ENCODE results near the gene KLHDC3.

KLHDC3 gene

GRCh38 chr6:43033496-43034189 is 19.6 kb downstream of the KLHDC3 start:
- DNase-seq (ENCODE audit: low read depth), result no peak
- TF ChIP-seq, protein P1, sequence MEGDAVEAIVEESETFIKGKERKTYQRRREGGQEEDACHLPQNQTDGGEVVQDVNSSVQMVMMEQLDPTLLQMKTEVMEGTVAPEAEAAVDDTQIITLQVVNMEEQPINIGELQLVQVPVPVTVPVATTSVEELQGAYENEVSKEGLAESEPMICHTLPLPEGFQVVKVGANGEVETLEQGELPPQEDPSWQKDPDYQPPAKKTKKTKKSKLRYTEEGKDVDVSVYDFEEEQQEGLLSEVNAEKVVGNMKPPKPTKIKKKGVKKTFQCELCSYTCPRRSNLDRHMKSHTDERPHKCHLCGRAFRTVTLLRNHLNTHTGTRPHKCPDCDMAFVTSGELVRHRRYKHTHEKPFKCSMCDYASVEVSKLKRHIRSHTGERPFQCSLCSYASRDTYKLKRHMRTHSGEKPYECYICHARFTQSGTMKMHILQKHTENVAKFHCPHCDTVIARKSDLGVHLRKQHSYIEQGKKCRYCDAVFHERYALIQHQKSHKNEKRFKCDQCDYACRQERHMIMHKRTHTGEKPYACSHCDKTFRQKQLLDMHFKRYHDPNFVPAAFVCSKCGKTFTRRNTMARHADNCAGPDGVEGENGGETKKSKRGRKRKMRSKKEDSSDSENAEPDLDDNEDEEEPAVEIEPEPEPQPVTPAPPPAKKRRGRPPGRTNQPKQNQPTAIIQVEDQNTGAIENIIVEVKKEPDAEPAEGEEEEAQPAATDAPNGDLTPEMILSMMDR (conservative IDR thresholded peaks at IDR 0.05; ENCODE audit: control insufficient read depth, insufficient read depth, low read depth, low read length), result no peak
- H3K4me3 ChIP-seq (ENCODE audit: control insufficient read depth, low read depth, low read length), result no peak overlapping the region

GRCh38 chr6:43034190-43034525 is 20.1 kb downstream of the KLHDC3 start:
- H3K4me3 ChIP-seq (ENCODE audit: control insufficient read depth, low read depth, low read length), result no peak overlapping the region
- TF ChIP-seq, protein P1 (conservative IDR thresholded peaks at IDR 0.05; ENCODE audit: control insufficient read depth, insufficient read depth, low read depth, low read length), result no peak
- DNase-seq (ENCODE audit: low read depth), result no peak

GRCh38 chr6:43035495-43036194 is 21.6 kb downstream of the KLHDC3 start:
- no peak overlapping the region for H3K4me3 ChIP-seq (ENCODE audit: control insufficient read depth, low read depth, low read length)
- TF ChIP-seq, protein P1 (conservative IDR thresholded peaks at IDR 0.05; ENCODE audit: control insufficient read depth, insufficient read depth, low read depth, low read length), result no peak
- no peak for DNase-seq (ENCODE audit: low read depth)

DNA sequence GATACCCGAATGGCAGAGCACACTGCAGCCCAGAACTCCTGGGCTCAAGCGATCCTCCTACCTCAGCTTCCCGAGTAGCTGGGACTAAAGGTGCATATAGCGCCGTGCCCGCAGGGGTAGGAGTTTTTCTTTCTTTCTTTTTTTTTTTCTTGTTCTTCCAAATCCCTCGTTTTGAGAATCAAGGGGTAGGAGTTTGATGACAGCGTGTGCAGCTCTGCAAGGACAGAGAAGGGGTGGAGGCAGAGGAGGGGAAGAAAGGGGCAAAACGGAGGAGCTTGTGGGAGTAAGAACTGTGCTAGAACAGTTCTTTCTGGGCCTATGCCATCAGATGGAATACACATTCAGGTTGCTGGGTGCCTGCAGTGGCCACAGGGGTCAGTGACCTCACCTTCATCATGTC is 22.7 kb downstream of the KLHDC3 start:
- DNase-seq (ENCODE audit: low read depth), result no peak
- TF ChIP-seq, protein P1 (conservative IDR thresholded peaks at IDR 0.05; ENCODE audit: control insufficient read depth, insufficient read depth, low read depth, low read length), result no peak
- no peak overlapping the region for H3K4me3 ChIP-seq (ENCODE audit: control insufficient read depth, low read depth, low read length)

GRCh38 chr6:43037197-43037596 is 23.1 kb downstream of the KLHDC3 start:
- no peak overlapping the region for H3K4me3 ChIP-seq (ENCODE audit: control insufficient read depth, low read depth, low read length)
- no peak for DNase-seq (ENCODE audit: low read depth)
- TF ChIP-seq, protein P1 (conservative IDR thresholded peaks at IDR 0.05; ENCODE audit: control insufficient read depth, insufficient read depth, low read depth, low read length), result no peak

DNA sequence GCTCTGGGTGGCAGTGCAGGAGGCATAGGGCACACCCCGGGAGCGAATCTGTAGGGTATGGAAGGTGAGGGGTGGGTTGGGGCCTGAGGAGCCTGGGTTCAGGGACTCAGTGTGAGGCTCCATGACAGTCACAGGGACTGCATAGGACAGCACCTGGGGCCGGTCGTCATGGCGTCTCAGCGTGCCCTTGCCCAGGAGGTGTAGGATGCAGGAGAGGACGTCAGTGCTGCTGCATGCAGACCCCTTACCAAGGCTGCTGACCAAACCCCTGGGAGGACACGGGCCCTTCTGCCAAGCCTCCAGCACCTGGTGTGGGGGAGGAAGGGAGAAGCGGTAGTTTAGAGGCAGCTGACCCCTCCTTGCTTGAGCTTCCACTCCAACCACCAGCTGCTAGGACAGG is 23.7 kb downstream of the KLHDC3 start:
- TF ChIP-seq, protein P1 (conservative IDR thresholded peaks at IDR 0.05; ENCODE audit: control insufficient read depth, insufficient read depth, low read depth, low read length), result no peak
- DNase-seq (ENCODE audit: low read depth), result no peak
- no peak overlapping the region for H3K4me3 ChIP-seq (ENCODE audit: control insufficient read depth, low read depth, low read length)
